Nephron progenitor cell (in vitro differentiated cells): ENCODE measurements around the gene ALX4.

ENCODE experiments used
- DNase-seq: peaks from one replicate; pipeline ENCODE4 v3.0.0; 2021
- H3K27ac Mint-ChIP-seq: 2 replicates; pipeline ENCODE4 v1.8.0; 2021; ENCODE audit warnings: mild to moderate bottlenecking, moderate library complexity, mixed read lengths
- H3K27me3 Mint-ChIP-seq: 2 replicates; pipeline ENCODE4 v1.8.0; 2021; ENCODE audit warnings: mild to moderate bottlenecking, low read depth, mixed read lengths; ENCODE audit not compliant: poor library complexity
- H3K36me3 Mint-ChIP-seq: 2 replicates; pipeline ENCODE4 v1.8.0; 2021; ENCODE audit warnings: low read depth, mixed read lengths
- H3K4me1 Mint-ChIP-seq: 2 replicates; pipeline ENCODE4 v1.8.0; 2021; ENCODE audit warnings: mixed read lengths
- H3K4me3 Mint-ChIP-seq: 2 replicates; pipeline ENCODE4 v1.8.0; 2021; ENCODE audit warnings: mild to moderate bottlenecking, moderate library complexity, mixed read lengths
- H3K9me3 Mint-ChIP-seq: 2 replicates; pipeline ENCODE4 v1.8.0; 2021; ENCODE audit warnings: mild to moderate bottlenecking, moderate library complexity, mixed read lengths
- TF ChIP-seq, protein P1 (sequence below): fragments of 200-600 bp; sonication (generic); IDR thresholded peaks from 2 replicates; pipeline ENCODE4 v1.5.0; 2021; ENCODE audit warnings: antibody characterized with exemption

The ALX4 gene

DNA sequence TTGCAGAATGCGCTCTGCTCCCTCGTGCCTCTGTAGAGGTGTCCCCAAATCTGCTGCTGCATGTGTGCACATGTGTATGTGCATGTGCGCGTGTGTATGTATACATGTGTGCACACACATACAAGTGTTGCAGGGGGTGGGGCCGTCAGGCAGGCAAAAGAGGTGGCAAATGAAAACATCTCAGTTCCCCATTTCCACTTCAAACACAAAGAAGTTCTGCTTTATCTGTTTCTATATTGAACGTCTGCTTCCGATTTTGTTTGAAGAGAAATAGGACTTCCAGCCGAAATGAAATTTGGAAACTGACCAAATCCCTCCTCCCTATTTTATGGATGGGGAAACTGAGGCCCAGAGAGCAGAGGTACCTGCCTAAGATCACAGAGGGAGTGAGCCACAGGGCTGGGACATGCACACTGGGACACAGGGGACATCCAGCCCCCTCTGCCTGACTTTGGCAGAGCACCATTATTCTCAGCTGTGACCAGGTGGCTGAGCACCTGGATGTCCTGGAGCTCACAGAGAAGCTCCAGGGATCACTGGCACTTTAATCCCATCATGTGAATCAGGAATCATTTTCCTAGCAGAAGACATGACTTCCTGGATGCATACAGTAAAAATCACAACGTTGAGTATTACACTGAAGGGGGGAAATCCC, 41.2 kb upstream of the ALX4 start:
- DNase-seq, result no peak
- peaks cover 31% of the 10 kb centered on the region for H3K4me1 Mint-ChIP-seq

DNA sequence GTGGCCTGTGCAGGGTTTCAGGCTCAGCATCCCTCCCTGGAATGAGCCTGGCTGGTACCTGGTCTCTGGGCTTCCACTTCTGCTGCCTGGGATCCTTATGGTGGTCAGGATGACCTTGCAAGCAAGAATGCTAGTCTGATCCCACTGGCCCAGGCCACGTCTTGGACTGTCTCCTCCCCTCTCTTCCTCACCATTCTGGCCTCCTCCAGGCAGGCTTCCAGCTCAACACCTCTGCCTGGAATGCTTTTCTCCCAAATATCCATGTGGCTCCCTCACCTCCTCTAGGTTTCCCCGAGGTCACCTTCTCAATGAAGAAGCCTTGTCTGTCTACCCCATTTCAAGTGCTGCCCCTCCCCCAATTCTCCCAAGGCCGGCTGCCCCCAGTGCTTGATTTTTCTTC, 39.4 kb upstream of the ALX4 start:
- no peaks in the 10 kb centered on the region for H3K36me3 Mint-ChIP-seq
- no peak overlapping the region for H3K4me3 Mint-ChIP-seq
- TF ChIP-seq, protein P1, sequence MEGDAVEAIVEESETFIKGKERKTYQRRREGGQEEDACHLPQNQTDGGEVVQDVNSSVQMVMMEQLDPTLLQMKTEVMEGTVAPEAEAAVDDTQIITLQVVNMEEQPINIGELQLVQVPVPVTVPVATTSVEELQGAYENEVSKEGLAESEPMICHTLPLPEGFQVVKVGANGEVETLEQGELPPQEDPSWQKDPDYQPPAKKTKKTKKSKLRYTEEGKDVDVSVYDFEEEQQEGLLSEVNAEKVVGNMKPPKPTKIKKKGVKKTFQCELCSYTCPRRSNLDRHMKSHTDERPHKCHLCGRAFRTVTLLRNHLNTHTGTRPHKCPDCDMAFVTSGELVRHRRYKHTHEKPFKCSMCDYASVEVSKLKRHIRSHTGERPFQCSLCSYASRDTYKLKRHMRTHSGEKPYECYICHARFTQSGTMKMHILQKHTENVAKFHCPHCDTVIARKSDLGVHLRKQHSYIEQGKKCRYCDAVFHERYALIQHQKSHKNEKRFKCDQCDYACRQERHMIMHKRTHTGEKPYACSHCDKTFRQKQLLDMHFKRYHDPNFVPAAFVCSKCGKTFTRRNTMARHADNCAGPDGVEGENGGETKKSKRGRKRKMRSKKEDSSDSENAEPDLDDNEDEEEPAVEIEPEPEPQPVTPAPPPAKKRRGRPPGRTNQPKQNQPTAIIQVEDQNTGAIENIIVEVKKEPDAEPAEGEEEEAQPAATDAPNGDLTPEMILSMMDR, result no peak
- H3K9me3 Mint-ChIP-seq, result no peaks in the 10 kb centered on the region
- H3K27ac Mint-ChIP-seq, result no peak overlapping the region
- DNase-seq, result no peak
- H3K27me3 Mint-ChIP-seq, result peaks cover 41% of the 10 kb centered on the region
- peaks cover 34% of the 10 kb centered on the region for H3K4me1 Mint-ChIP-seq

More for the DNA sequence above, 41.2 kb upstream of the ALX4 start:
- Mint-ChIP-seq H3K36me3 (no peaks in the 10 kb centered on the region), H3K4me3 (no peak overlapping the region), H3K9me3 (no peaks in the 10 kb centered on the region), H3K27me3 (peaks cover 25% of the 10 kb centered on the region), H3K27ac (no peak overlapping the region)
- TF ChIP-seq, protein P1, result no peak

DNA sequence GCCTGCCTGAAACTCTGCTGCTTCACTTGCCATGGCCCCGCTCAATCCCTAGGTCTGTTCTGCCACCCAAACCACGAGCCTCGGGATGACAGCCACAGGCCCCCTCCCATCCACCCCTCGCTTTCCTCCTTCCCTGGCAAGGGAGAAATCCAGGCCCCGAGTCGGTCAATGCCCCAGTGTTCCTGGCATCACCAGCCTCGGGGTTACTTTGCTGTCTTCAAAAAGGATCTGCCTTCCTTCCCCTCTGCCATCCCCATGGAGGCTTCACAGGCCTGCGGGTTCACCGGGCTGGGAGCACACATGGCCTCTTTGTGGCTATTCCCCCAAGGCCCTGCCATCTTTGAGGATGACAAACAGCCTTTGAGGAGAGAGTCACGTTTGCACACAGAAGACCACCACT, 38.8 kb upstream of the ALX4 start:
- H3K9me3 Mint-ChIP-seq, result no peaks in the 10 kb centered on the region
- DNase-seq, result no peak
- TF ChIP-seq, protein P1, result no peak
- H3K36me3 Mint-ChIP-seq, result no peaks in the 10 kb centered on the region
- H3K27me3 Mint-ChIP-seq, result peaks cover 44% of the 10 kb centered on the region
- H3K4me1 Mint-ChIP-seq, result peaks cover 34% of the 10 kb centered on the region
- H3K27ac Mint-ChIP-seq, result no peak overlapping the region
- H3K4me3 Mint-ChIP-seq, result no peak overlapping the region

DNA sequence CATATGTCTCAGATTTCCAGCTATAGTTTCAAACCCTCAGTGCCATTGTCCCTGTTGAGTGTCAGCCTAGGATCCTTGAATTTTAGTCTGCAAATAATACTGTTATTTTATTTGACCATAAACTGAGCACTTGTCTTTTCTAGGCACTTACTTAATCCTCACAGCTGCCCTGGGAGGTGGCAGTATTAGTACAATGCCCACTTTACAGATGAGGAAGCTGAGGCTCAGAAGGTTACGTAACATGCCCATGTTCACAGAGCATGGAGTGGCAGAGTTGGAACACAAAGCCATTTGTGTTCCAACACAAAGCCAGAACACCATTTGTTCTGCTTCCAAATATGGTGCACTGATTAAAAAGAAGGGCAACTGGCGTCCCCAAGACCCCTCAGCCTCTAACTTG, 38.2 kb upstream of the ALX4 start:
- H3K4me3 Mint-ChIP-seq, result no peak overlapping the region
- H3K27ac Mint-ChIP-seq, result peak overlapping the region; percentile 64
- H3K9me3 Mint-ChIP-seq, result no peaks in the 10 kb centered on the region
- TF ChIP-seq, protein P1, result no peak
- no peaks in the 10 kb centered on the region for H3K36me3 Mint-ChIP-seq
- peaks cover 49% of the 10 kb centered on the region for H3K27me3 Mint-ChIP-seq
- H3K4me1 Mint-ChIP-seq, result peaks cover 34% of the 10 kb centered on the region
- no peak for DNase-seq

DNA sequence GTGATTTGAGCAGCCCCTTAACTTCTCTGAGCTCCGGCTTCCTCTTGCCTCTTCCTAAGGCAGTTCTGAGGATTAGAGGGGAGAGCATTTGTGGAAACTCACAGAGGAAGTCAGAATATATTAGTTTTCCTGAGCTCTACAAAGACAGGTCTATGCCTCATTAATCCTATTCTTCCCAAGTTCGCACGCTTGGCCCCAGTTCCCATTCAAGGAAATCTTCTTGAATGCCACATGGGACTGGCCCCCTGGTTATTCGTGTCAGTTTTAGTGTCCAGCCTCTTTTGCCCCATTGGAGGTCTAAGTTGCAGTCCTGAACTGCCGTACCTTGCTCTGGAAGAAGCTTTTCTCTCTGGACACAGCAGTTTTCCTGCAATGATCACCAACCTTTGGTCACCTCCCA, 37.6 kb upstream of the ALX4 start:
- TF ChIP-seq, protein P1, result no peak
- Mint-ChIP-seq H3K4me1 (peaks cover 34% of the 10 kb centered on the region), H3K36me3 (no peaks in the 10 kb centered on the region), H3K27ac (no peak overlapping the region), H3K9me3 (no peaks in the 10 kb centered on the region), H3K4me3 (no peak overlapping the region), H3K27me3 (peaks cover 55% of the 10 kb centered on the region)
- DNase-seq, result no peak

DNA sequence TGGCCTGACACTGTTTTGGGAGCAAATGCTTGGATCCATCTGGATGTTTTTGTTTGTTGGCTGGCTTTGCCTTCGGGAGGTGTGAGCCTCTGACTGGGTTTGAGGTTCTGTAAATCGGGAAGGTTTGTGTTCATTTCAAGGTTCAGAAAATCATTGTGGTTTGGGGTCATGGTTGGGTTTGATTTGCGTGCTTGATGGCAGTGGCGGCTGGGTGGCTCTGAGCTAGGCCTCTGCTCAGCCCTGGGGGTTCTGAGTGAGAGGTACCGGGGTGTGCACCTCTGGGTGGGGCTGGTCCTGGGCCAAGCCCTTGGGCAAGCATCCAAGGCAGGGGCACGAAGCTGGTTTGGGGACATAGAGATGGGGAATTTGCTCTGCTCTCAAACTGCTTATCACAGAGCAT, 37.0 kb upstream of the ALX4 start:
- TF ChIP-seq, protein P1, result no peak
- Mint-ChIP-seq H3K4me3 (no peak overlapping the region), H3K36me3 (no peaks in the 10 kb centered on the region), H3K9me3 (no peaks in the 10 kb centered on the region), H3K4me1 (peaks cover 34% of the 10 kb centered on the region), H3K27me3 (peaks cover 58% of the 10 kb centered on the region), H3K27ac (no peak overlapping the region)
- no peak for DNase-seq
